ENCODE results near the gene DHCR24. TPM values are rescaled to one million over a fixed set of nuclear protein-coding genes. Genes with fewer than 3 reads are reported as not detected.

DHCR24 gene
- total and polyA plus RNA-seq, 2 of the 13 experiments (the other 11 are each of a cell fraction or from before 2014, with no cell fraction given): 374 to 448 TPM

GRCh38 chr1:54825696-54826095 is 61.3 kb downstream of the DHCR24 start:
- H3K4me1 ChIP-seq (ENCODE audit: insufficient read depth, low read length): no peaks in the 10 kb centered on the region
- DNase-seq (ENCODE audit: low spot score) (no peak), FAIRE-seq (no peak), ATAC-seq (no peak)
- H3K9ac ChIP-seq (ENCODE audit: insufficient read depth, low read depth, low read length): no peak overlapping the region
- no peak overlapping the region for H3K4me2 ChIP-seq (ENCODE audit: low read depth, low read length)
- no peak for TF ChIP-seq FOSL1 (CRISPR knock-in tag; IDR thresholded peaks at IDR 0.05; ENCODE audit: borderline replicate concordance)
- TF ChIP-seq ONECUT2 (CRISPR knock-in tag; IDR thresholded peaks at IDR 0.05): no peak
- TF ChIP-seq ZNF333 (CRISPR knock-in tag; IDR thresholded peaks at IDR 0.05; ENCODE audit: borderline replicate concordance): no peak
- TF ChIP-seq ZNF263 (CRISPR knock-in tag; IDR thresholded peaks at IDR 0.05): no peak
- TF ChIP-seq FOXC1 (CRISPR knock-in tag; IDR thresholded peaks at IDR 0.05; ENCODE audit: borderline replicate concordance): no peak
- no peak for TF ChIP-seq HHEX (CRISPR knock-in tag; IDR thresholded peaks at IDR 0.05)
- no peak for TF ChIP-seq HMGXB3 (CRISPR knock-in tag; IDR thresholded peaks at IDR 0.05; ENCODE audit: borderline replicate concordance)
- ChIA-PET CTCF (ENCODE audit: low intra/inter-chr PET ratio, low total read pairs) (no interaction called here), POLR2A (no interaction called here)
- no peaks in the 10 kb centered on the region for H3K36me3 ChIP-seq (replicated peaks in 1 of 2; ENCODE audit: control insufficient read depth in 1 of 2, insufficient read depth in 2 of 2, low read length in 2 of 2)
- H3K79me2 ChIP-seq (ENCODE audit: insufficient read depth, low read length): no peaks in the 10 kb centered on the region
- H4K20me1 ChIP-seq (ENCODE audit: insufficient read depth, low read length): no peaks in the 10 kb centered on the region
- no TSS peak for BruUV-seq (replicated peaks)
- H3K27me3 ChIP-seq (ENCODE audit: control insufficient read depth in 1 of 2, insufficient read depth in 2 of 2, low read length in 2 of 2): peaks cover 0 to 3% of the 10 kb centered on the region in 2 experiments; a peak in 3 of 5 replicates
- no peak overlapping the region for H3K27ac ChIP-seq (ENCODE audit: extremely low read length, insufficient read depth, low read length)
- H3K4me3 ChIP-seq (replicated peaks in 1 of 3; ENCODE audit: insufficient read depth in 1 of 3, low read depth in 2 of 3, low read length in 3 of 3): no peak overlapping the region
- 43% methylated on average over 2 of the region's 5 CpGs for WGBS (ENCODE audit: low lambda C conversion rate)
- no peak overlapping the region for H2AFZ ChIP-seq (ENCODE audit: low read length)
- H3K9me3 ChIP-seq (ENCODE audit: low read length): peaks cover 4% of the 10 kb centered on the region; the same call in 1 of the 2 replicates
- in situ Hi-C loops (cut with HindIII; ENCODE audit: extremely low pct_ligation_motif_present, low pct_unique_long_range_greater_than_20kb): no loop called here
- intact Hi-C loops (cut with micrococcal nuclease; ENCODE audit: unreplicated experiment): no loop called here

Data from HepG2 (cell line).